HCT116 (cell line): ENCODE results near the gene RPUSD3. TPM values are rescaled to one million over a fixed set of nuclear protein-coding genes. Genes with fewer than 3 reads are reported as not detected.

Experiments
- ATAC-seq: fragments of 200-7000 bp; cut with Tn5 transposase; 2 replicates; pipeline ENCODE4 v1.9.1; 2020; ENCODE audit warnings: mild to moderate bottlenecking, moderate library complexity
- Bru-seq: library from RNA; stranded (reverse); fragments of 400-500 nt; gene quantifications from one replicate; lab custom pipeline; 2021; lab: Mats Ljungman, UMichigan
- BruChase-seq, 2 experiments: library from RNA; stranded (reverse); fragments of 400-500 nt; gene quantifications; one replicate each; lab custom pipeline; 2021; lab: Mats Ljungman, UMichigan
- BruUV-seq: library from RNA; stranded (reverse); fragments of 400-500 nt; replicated peaks from 2 replicates; lab custom pipeline; 2021; lab: Mats Ljungman, UMichigan
- CTCF ChIA-PET: fragments of 300-600 bp; sonication (Branson Sonifier 250); formaldehyde crosslinking; loops from one replicate; lab custom pipeline; 2021; ENCODE audit warnings: antibody characterized with exemption; lab: Charles Lee
- POLR2A ChIA-PET: fragments of 300-600, 350-600 bp; sonication (Branson Sonifier 250); formaldehyde crosslinking; loops from one replicate; lab custom pipeline; 2021; ENCODE audit warnings: antibody characterized with exemption; lab: Charles Lee
- RAD21 ChIA-PET, 2 experiments: fragments of 300-600 bp; sonication (Branson Sonifier 250); formaldehyde crosslinking; loops; one replicate each; lab custom pipeline; 2023; ENCODE audit warnings: low total read pairs in 2 of 2; ENCODE audit not compliant: uncharacterized antibody in 2 of 2, unreplicated experiment in 2 of 2, low non-redundant PET in 1 of 2; lab: Charles Lee
- DNase-seq: peaks from one replicate; pipeline ENCODE4 v3.0.0-alpha.2; 2010; ENCODE audit warnings: low read depth, low spot score
- H2AFZ ChIP-seq: fragments of 200-600 bp; shearing (Covaris generic), sonication (generic); 2 replicates; pipeline ENCODE4 v1.6.1; 2017; ENCODE audit warnings: low read depth, mixed run types, mixed read lengths, antibody characterized with exemption, low read length; ENCODE audit not compliant: poor library complexity, severe bottlenecking
- H3K27ac ChIP-seq: 2 replicates; pipeline ENCODE4 v1.5.1; 2012; ENCODE audit warnings: low read depth, low read length
- H3K27me3 ChIP-seq: fragments of 200-600 bp; sonication (generic); 2 replicates; pipeline ENCODE4 v1.6.1; 2016; ENCODE audit warnings: mixed run types, low read length, mixed read lengths; ENCODE audit not compliant: insufficient read depth
- H3K36me3 ChIP-seq, 2 experiments: fragments of 200-500 bp in 1 of 2; fragments of 200-600 bp in 1 of 2; sonication (Bioruptor generic) in 1 of 2; sonication (generic) in 1 of 2; 2 replicates each; pipeline versions ENCODE4 v1.5.1 to v1.6.1; 2014 to 2016; ENCODE audit warnings: low read length in 2 of 2, inconsistent platforms in 1 of 2, mixed read lengths in 1 of 2, mixed run types in 1 of 2; ENCODE audit not compliant: insufficient read depth in 2 of 2, control insufficient read depth in 1 of 2
- H3K4me1 ChIP-seq, 2 experiments: fragments of 200-600 bp in 1 of 2; sonication (generic) in 1 of 2; 2 replicates each; pipeline versions ENCODE4 v1.5.1 to v1.6.1; 2012 to 2017; ENCODE audit warnings: low read length in 2 of 2, inconsistent platforms in 1 of 2, mild to moderate bottlenecking in 1 of 2, mixed read lengths in 1 of 2, mixed run types in 1 of 2, moderate library complexity in 1 of 2; ENCODE audit not compliant: insufficient read depth in 2 of 2, control insufficient read depth in 1 of 2
- H3K4me2 ChIP-seq: fragments of 200-600 bp; sonication (generic); 2 replicates; pipeline ENCODE4 v1.6.1; 2017; ENCODE audit warnings: mixed run types, low read length, mixed read lengths
- H3K4me3 ChIP-seq, 2 experiments: fragments of 200-600 bp in 1 of 2; sonication (generic) in 1 of 2; replicated peaks in 1 of 2; 2 replicates each; pipeline ENCODE4 v1.5.1; 2011 to 2016; ENCODE audit warnings: low read length in 2 of 2, control low read depth in 1 of 2, low read depth in 1 of 2, mild to moderate bottlenecking in 1 of 2, mixed read lengths in 1 of 2, mixed run types in 1 of 2
- H3K79me2 ChIP-seq: fragments of 200-600 bp; sonication (generic); 2 replicates; pipeline ENCODE4 v1.6.1; 2017; ENCODE audit warnings: mild to moderate bottlenecking, mixed run types, low read length, moderate library complexity, mixed read lengths; ENCODE audit not compliant: insufficient read depth
- H3K9ac ChIP-seq: fragments of 200-600 bp; sonication (generic); 2 replicates; pipeline ENCODE4 v1.6.1; 2016; ENCODE audit warnings: low read length, mixed read lengths
- H3K9me2 ChIP-seq: fragments of 200-600 bp; sonication (generic), shearing (Covaris generic); 2 replicates; pipeline ENCODE4 v1.6.1; 2017; ENCODE audit warnings: mixed run types, mild to moderate bottlenecking, moderate library complexity; ENCODE audit not compliant: insufficient read depth
- H3K9me3 ChIP-seq, 2 experiments: fragments of 200-500 bp in 1 of 2; fragments of 200-600 bp in 1 of 2; sonication (Bioruptor generic) in 1 of 2; sonication (generic) in 1 of 2; 2 replicates each; pipeline ENCODE4 v1.6.1; 2014 to 2017; ENCODE audit warnings: low read length in 2 of 2, mixed read lengths in 2 of 2, inconsistent platforms in 1 of 2, low read depth in 1 of 2, mild to moderate bottlenecking in 1 of 2, mixed run types in 1 of 2, moderate library complexity in 1 of 2; ENCODE audit not compliant: control insufficient read depth in 1 of 2, insufficient read depth in 1 of 2
- H4K20me1 ChIP-seq: fragments of 200-600 bp; sonication (generic), shearing (Covaris generic); 2 replicates; pipeline ENCODE4 v1.6.1; 2017; ENCODE audit warnings: mixed run types, mild to moderate bottlenecking, moderate library complexity; ENCODE audit not compliant: insufficient read depth
- CBX3 ChIP-seq: IDR thresholded peaks from 2 replicates; pipeline ENCODE4 v1.6.1; 2012; ENCODE audit warnings: low read depth
- CEBPB ChIP-seq: IDR thresholded peaks from 2 replicates; pipeline ENCODE4 v1.6.1; 2012; ENCODE audit warnings: low read depth
- CTCF ChIP-seq, 3 experiments: fragments of 200-600 bp in 1 of 3; sonication (generic) in 1 of 3; IDR thresholded peaks in 2 of 3; conservative IDR thresholded peaks in 1 of 3; 2 replicates each; pipeline ENCODE4 v1.5.1; 2012 to 2017; ENCODE audit warnings: low read depth in 2 of 3, low read length in 2 of 3, antibody characterized with exemption in 1 of 3, borderline replicate concordance in 1 of 3, control low read depth in 1 of 3, mild to moderate bottlenecking in 1 of 3, mixed read lengths in 1 of 3, mixed run types in 1 of 3, moderate library complexity in 1 of 3; ENCODE audit not compliant: insufficient read depth in 1 of 3
- EGR1 ChIP-seq: IDR thresholded peaks from 2 replicates; pipeline ENCODE4 v1.6.1; 2012; ENCODE audit warnings: low read depth
- ELF1 ChIP-seq: IDR thresholded peaks from 2 replicates; pipeline ENCODE4 v1.6.1; 2012; ENCODE audit warnings: low read depth, borderline replicate concordance
- EZH2 ChIP-seq: fragments of 200-600 bp; sonication (generic); IDR thresholded peaks from 2 replicates; pipeline ENCODE4 v1.6.1; 2017; ENCODE audit warnings: antibody characterized with exemption, mixed run types
- EZH2phosphoT487 ChIP-seq: fragments of 200-600 bp; IDR thresholded peaks from 2 replicates; pipeline ENCODE4 v1.6.1; 2018; ENCODE audit warnings: antibody characterized with exemption, borderline replicate concordance
- FOSL1 ChIP-seq: IDR thresholded peaks from 2 replicates; pipeline ENCODE4 v1.6.1; 2012; ENCODE audit warnings: low read depth
- JUND ChIP-seq: IDR thresholded peaks from 2 replicates; pipeline ENCODE4 v1.6.1; 2012
- MAX ChIP-seq: IDR thresholded peaks from 2 replicates; pipeline ENCODE4 v1.6.1; 2012
- POLR2AphosphoS5 ChIP-seq: IDR thresholded peaks from 2 replicates; pipeline ENCODE4 v1.6.1; 2011; ENCODE audit warnings: mild to moderate bottlenecking, low read depth, low read length, moderate library complexity
- RAD21 ChIP-seq: IDR thresholded peaks from 2 replicates; pipeline ENCODE4 v1.6.1; 2012; ENCODE audit warnings: low read depth, mild to moderate bottlenecking
- REST ChIP-seq: IDR thresholded peaks from 2 replicates; pipeline ENCODE4 v1.6.1; 2012; ENCODE audit warnings: low read depth
- SIN3A ChIP-seq: IDR thresholded peaks from 2 replicates; pipeline ENCODE4 v1.6.1; 2012; ENCODE audit warnings: low read depth
- SP1 ChIP-seq: IDR thresholded peaks from 2 replicates; pipeline ENCODE4 v1.6.1; 2012; ENCODE audit warnings: low read depth
- SRF ChIP-seq: IDR thresholded peaks from 2 replicates; pipeline ENCODE4 v1.6.1; 2012; ENCODE audit warnings: low read depth
- TCF7L2 ChIP-seq: IDR thresholded peaks from 2 replicates; pipeline ENCODE4 v1.7.0; 2011; ENCODE audit warnings: borderline replicate concordance, inconsistent platforms; ENCODE audit not compliant: insufficient read depth, insufficient read length; ENCODE audit errors: extremely low read depth
- YY1 ChIP-seq: IDR thresholded peaks from 2 replicates; pipeline ENCODE4 v1.6.1; 2011; ENCODE audit warnings: low read length, low read depth, moderate library complexity, mild to moderate bottlenecking; ENCODE audit not compliant: insufficient replicate concordance; ENCODE audit errors: extremely low read depth
- ZFX ChIP-seq: fragments of 450-650 bp; IDR thresholded peaks from 2 replicates; pipeline ENCODE4 v1.6.1; 2017
- intact Hi-C: fragments of 100-400 bp; cut with micrococcal nuclease; formaldehyde crosslinking; loops from 2 replicates; pipeline ENCODE4 v1.10.0; 2022
- long read RNA-seq: library from polyadenylated mRNA; unstranded; transcript quantifications from one replicate; pipeline ENCODE4 v2.0.0, GENCODE V29; 2021; ENCODE audit not compliant: unreplicated experiment
- polyA plus RNA-seq: library from polyadenylated mRNA; unstranded; fragments of >200 nt; gene quantifications from 2 replicates; pipeline ENCODE4 v1.2.1, GENCODE V29; 2012; ENCODE audit warnings: missing spikeins
- total RNA-seq: library from RNA; stranded (reverse); gene quantifications from one replicate; pipeline ENCODE4 v1.2.1, GENCODE V29; 2021; ENCODE audit not compliant: unreplicated experiment
- TF ChIP-seq, protein P1 (sequence below): IDR thresholded peaks from 2 replicates; pipeline ENCODE4 v1.6.1; 2012

RPUSD3 gene
- total RNA-seq (58.0 TPM), Bru-seq, nascent RNA (percentile 77 among the genes with signal in this experiment), BruChase-seq, experiment 1, labeled RNA remaining after a 6-hour chase (percentile 77 among the genes with signal in this experiment), BruChase-seq, experiment 2, labeled RNA remaining after a 2-hour chase (percentile 82 among the genes with signal in this experiment)
- polyA plus RNA-seq, result 61.1 and 64.6 TPM in 2 replicates
- long read RNA-seq, transcript RPUSD3-216 (4 exons, 2,491 nt), result minor isoform, 11 of 91 reads
- long read RNA-seq, transcript RPUSD3-201 (9 exons, 1,225 nt), result major isoform, 49 of 91 reads
- long read RNA-seq, partial matches to known transcripts, result 2 of 91 reads
- long read RNA-seq, other reads (novel, unspliced or antisense), result 25 of 91 reads

GRCh38 chr3:9843715-9844438 is at the start of gene RPUSD3:
Gene RPUSD3 (minus strand): TSS chr3:9844008. CDS start chr3:9843990, 18 bp downstream.
- Histone ChIP-seq H2AFZ (peak within 1 kb of the TSS; percentile 88), H3K27ac (peak within 1 kb of the TSS; percentile 79), H3K36me3 (peaks cover 9 to 17% of the 10 kb centered on the region in 2 experiments; a peak in 3 of 4 replicates), H3K4me3 (peak within 1 kb of the TSS; percentile 66 to 84), H3K4me1 (peaks cover 0 to 15% of the 10 kb centered on the region in 2 experiments; a peak in 1 of 4 replicates), H4K20me1 (no peaks in the 10 kb centered on the region), H3K27me3 (no peaks in the 10 kb centered on the region), H3K9me3 (no peaks in the 10 kb centered on the region; a peak in 1 of 4 replicates), H3K79me2 (peaks cover 7% of the 10 kb centered on the region; the same call in 1 of the 2 replicates), H3K9ac (peak within 1 kb of the TSS; percentile 87), H3K9me2 (no peaks in the 10 kb centered on the region), H3K4me2 (peak within 1 kb of the TSS; percentile 83)
- intact Hi-C loops, result loop anchor here (5.0 kb wide), 1 partner anchor 88 kb away; the partner anchor contains the start of gene CRELD1
- peak; percentile 97 for ATAC-seq
- BruUV-seq, result no TSS peak
- POLR2A ChIA-PET, result interaction anchor here (1.3 kb wide), 1 partner anchor 59 kb away, joined by 4 read pairs; the partner anchor contains the start of gene IL17RE
- CTCF ChIA-PET, result interaction anchor here (1.3 to 2.7 kb wide), 3 partner anchors 89 to 129 kb away, joined by 3 to 13 read pairs (median 3); no protein-coding TSS in a partner anchor
- RAD21 ChIA-PET, result interaction anchor here in 1 of 2 experiments (1.5 kb wide), 1 partner anchor 103 kb away, joined by 6 read pairs; no protein-coding TSS in a partner anchor
- DNase-seq, result peak; percentile 85
- TF ChIP-seq RAD21 (no peak), POLR2AphosphoS5 (peak; percentile 91), EGR1 (no peak; the same call in 1 of the 2 replicates), YY1 (peak; percentile 39), JUND (no peak), ZFX (peak; percentile 52; the same call in 1 of the 2 replicates), SRF (no peak), REST (no peak), CBX3 (no peak), SP1 (peak; percentile 95), EZH2 (no peak), TCF7L2 (no peak), EZH2phosphoT487 (no peak), SIN3A (peak; percentile 86), ELF1 (no peak), FOSL1 (no peak), CTCF (IDR thresholded peaks at IDR 0.05 in 2 of 3, conservative IDR thresholded peaks at IDR 0.05 in 1 of 3; ENCODE audit: borderline replicate concordance in 1 of 3, insufficient read depth in 1 of 3, low read depth in 2 of 3, low read length in 2 of 3) (no peak), MAX (peak; percentile 75), CEBPB (no peak)
- TF ChIP-seq, protein P1, sequence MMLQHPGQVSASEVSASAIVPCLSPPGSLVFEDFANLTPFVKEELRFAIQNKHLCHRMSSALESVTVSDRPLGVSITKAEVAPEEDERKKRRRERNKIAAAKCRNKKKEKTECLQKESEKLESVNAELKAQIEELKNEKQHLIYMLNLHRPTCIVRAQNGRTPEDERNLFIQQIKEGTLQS, result no peak
